ENCODE results near the gene RBM7. TPM values are rescaled to one million over a fixed set of nuclear protein-coding genes. Genes with fewer than 3 reads are reported as not detected.

The RBM7 gene
- total and polyA plus RNA-seq, 2 of the 8 experiments (the other 6 are each of a cell fraction or from before 2014, with no cell fraction given) = 18.0 to 45.7 TPM

GRCh38 chr11:114386131-114386530 lies 14.3 kb upstream of the RBM7 start (continued):
- TF ChIP-seq HDAC2 (IDR thresholded peaks at IDR 0.05; ENCODE audit: borderline replicate concordance in 1 of 2, low read depth in 2 of 2, low read length in 2 of 2) (no peak), TAF7 (optimal IDR thresholded peaks at IDR 0.05; ENCODE audit: borderline replicate concordance, low read depth, low read length) (no peak)
